HL-60 (cell line): ENCODE measurements around the gene CAMK2D.

Experiments used
- SPI1 ChIP-seq: IDR thresholded peaks from 2 replicates; pipeline ENCODE4 v1.6.1; 2012; ENCODE audit warnings: low read depth, mild to moderate bottlenecking, borderline replicate concordance
- TF ChIP-seq, protein P1 (sequence below): IDR thresholded peaks from 2 replicates; pipeline ENCODE4 v1.6.1; 2012; ENCODE audit warnings: low read depth; ENCODE audit not compliant: insufficient replicate concordance
- TF ChIP-seq, protein P2 (sequence below): IDR thresholded peaks from one replicate; pipeline ENCODE4 v1.5.1; 2011; ENCODE audit warnings: low read length, control low read depth, inconsistent platforms; ENCODE audit not compliant: insufficient read depth

- TF ChIP-seq, protein P1, sequence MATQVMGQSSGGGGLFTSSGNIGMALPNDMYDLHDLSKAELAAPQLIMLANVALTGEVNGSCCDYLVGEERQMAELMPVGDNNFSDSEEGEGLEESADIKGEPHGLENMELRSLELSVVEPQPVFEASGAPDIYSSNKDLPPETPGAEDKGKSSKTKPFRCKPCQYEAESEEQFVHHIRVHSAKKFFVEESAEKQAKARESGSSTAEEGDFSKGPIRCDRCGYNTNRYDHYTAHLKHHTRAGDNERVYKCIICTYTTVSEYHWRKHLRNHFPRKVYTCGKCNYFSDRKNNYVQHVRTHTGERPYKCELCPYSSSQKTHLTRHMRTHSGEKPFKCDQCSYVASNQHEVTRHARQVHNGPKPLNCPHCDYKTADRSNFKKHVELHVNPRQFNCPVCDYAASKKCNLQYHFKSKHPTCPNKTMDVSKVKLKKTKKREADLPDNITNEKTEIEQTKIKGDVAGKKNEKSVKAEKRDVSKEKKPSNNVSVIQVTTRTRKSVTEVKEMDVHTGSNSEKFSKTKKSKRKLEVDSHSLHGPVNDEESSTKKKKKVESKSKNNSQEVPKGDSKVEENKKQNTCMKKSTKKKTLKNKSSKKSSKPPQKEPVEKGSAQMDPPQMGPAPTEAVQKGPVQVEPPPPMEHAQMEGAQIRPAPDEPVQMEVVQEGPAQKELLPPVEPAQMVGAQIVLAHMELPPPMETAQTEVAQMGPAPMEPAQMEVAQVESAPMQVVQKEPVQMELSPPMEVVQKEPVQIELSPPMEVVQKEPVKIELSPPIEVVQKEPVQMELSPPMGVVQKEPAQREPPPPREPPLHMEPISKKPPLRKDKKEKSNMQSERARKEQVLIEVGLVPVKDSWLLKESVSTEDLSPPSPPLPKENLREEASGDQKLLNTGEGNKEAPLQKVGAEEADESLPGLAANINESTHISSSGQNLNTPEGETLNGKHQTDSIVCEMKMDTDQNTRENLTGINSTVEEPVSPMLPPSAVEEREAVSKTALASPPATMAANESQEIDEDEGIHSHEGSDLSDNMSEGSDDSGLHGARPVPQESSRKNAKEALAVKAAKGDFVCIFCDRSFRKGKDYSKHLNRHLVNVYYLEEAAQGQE = no peak
- TF ChIP-seq SPI1 = no peak
- TF ChIP-seq, protein P2, sequence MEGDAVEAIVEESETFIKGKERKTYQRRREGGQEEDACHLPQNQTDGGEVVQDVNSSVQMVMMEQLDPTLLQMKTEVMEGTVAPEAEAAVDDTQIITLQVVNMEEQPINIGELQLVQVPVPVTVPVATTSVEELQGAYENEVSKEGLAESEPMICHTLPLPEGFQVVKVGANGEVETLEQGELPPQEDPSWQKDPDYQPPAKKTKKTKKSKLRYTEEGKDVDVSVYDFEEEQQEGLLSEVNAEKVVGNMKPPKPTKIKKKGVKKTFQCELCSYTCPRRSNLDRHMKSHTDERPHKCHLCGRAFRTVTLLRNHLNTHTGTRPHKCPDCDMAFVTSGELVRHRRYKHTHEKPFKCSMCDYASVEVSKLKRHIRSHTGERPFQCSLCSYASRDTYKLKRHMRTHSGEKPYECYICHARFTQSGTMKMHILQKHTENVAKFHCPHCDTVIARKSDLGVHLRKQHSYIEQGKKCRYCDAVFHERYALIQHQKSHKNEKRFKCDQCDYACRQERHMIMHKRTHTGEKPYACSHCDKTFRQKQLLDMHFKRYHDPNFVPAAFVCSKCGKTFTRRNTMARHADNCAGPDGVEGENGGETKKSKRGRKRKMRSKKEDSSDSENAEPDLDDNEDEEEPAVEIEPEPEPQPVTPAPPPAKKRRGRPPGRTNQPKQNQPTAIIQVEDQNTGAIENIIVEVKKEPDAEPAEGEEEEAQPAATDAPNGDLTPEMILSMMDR = no peak
These were observed 22.3 kb downstream of the CAMK2D start for GRCh38 chr4:113739197-113739596.
